ENCODE measurements around the gene ATG16L2.

Gene ATG16L2

GRCh38 chr11:72821920-72822799 lies 7.9 kb downstream of the ATG16L2 start:
- Histone ChIP-seq H2BK12ac (ENCODE audit: low read length in 2 of 2) (peak overlapping the region in 1 of 2 experiments; percentile 10), H3K27me3 (ENCODE audit: control insufficient read depth in 1 of 2, insufficient read depth in 1 of 2, low read length in 2 of 2) (no peaks in the 10 kb centered on the region), H4K8ac (ENCODE audit: low read length) (peak overlapping the region; percentile 85), H4K91ac (ENCODE audit: low read length) (peak overlapping the region; percentile 46), H2AFZ (ENCODE audit: low read depth, low read length) (peak overlapping the region; percentile 90), H2AK5ac (ENCODE audit: low read length, severe bottlenecking) (no peak overlapping the region), H3K27ac (ENCODE audit: low read length, poor library complexity, severe bottlenecking) (no peak overlapping the region), H3K9ac (ENCODE audit: low read length) (peak overlapping the region; percentile 82), H2BK15ac (ENCODE audit: low read depth, poor library complexity, severe bottlenecking) (peak overlapping the region; percentile 85), H3K4me2 (ENCODE audit: low read length, poor library complexity, severe bottlenecking) (peak overlapping the region; percentile 99), H3K79me1 (replicated peaks; ENCODE audit: low read length, poor library complexity, severe bottlenecking) (no peaks in the 10 kb centered on the region), H3K4me3 (ENCODE audit: insufficient read depth in 1 of 2, low read depth in 1 of 2, low read length in 2 of 2) (peak overlapping the region; percentile 58 to 83), H3K14ac (ENCODE audit: low read length in 2 of 2) (peak overlapping the region in 1 of 2 experiments; percentile 73), H3K23ac (ENCODE audit: low read length in 2 of 2) (peak overlapping the region in 1 of 2 experiments; percentile 26), H3K9me3 (ENCODE audit: control insufficient read depth, low read length) (no peaks in the 10 kb centered on the region), H2BK120ac (ENCODE audit: low read depth, low read length) (no peak overlapping the region), H3K36me3 (ENCODE audit: control insufficient read depth in 1 of 2, insufficient read depth in 2 of 2, low read depth in 1 of 2, low read length in 2 of 2) (peaks cover 16 to 17% of the 10 kb centered on the region in 2 experiments), H3K4me1 (ENCODE audit: control insufficient read depth, insufficient read depth, low read depth, low read length) (peaks cover 29% of the 10 kb centered on the region), H3K18ac (ENCODE audit: low read depth in 1 of 2, low read length in 2 of 2) (peak overlapping the region; percentile 28 to 75), H3K4ac (ENCODE audit: low read depth in 1 of 2, low read length in 2 of 2) (peak overlapping the region in 1 of 2 experiments; percentile 17), H2BK5ac (ENCODE audit: low read depth, low read length, poor library complexity, severe bottlenecking) (no peak overlapping the region)
- 2% methylated on average over 77 of the region's 82 CpGs for WGBS
- peak; percentile 86 for DNase-seq

GRCh38 chr11:72823105-72823804 lies 9.0 kb downstream of the ATG16L2 start:
- H3K14ac ChIP-seq (ENCODE audit: low read length in 2 of 2) = no peak overlapping the region
- H3K18ac ChIP-seq (ENCODE audit: low read depth in 1 of 2, low read length in 2 of 2) = no peak overlapping the region
- H2BK12ac ChIP-seq (ENCODE audit: low read length in 2 of 2) = no peak overlapping the region
- peaks cover 33% of the 10 kb centered on the region for H3K4me1 ChIP-seq (ENCODE audit: control insufficient read depth, insufficient read depth, low read depth, low read length)
- no peaks in the 10 kb centered on the region for H3K27me3 ChIP-seq (ENCODE audit: control insufficient read depth in 1 of 2, insufficient read depth in 1 of 2, low read length in 2 of 2)
- peaks cover 8 to 9% of the 10 kb centered on the region in 2 experiments for H3K36me3 ChIP-seq (ENCODE audit: control insufficient read depth in 1 of 2, insufficient read depth in 2 of 2, low read depth in 1 of 2, low read length in 2 of 2)
- no peak overlapping the region for H3K23ac ChIP-seq (ENCODE audit: low read length in 2 of 2)
- no peak overlapping the region for H3K4me3 ChIP-seq (ENCODE audit: insufficient read depth in 1 of 2, low read depth in 1 of 2, low read length in 2 of 2)
- no peaks in the 10 kb centered on the region for H3K9me3 ChIP-seq (ENCODE audit: control insufficient read depth, low read length)
- H2BK5ac ChIP-seq (ENCODE audit: low read depth, low read length, poor library complexity, severe bottlenecking) = no peak overlapping the region
- no peak overlapping the region for H2BK120ac ChIP-seq (ENCODE audit: low read depth, low read length)
- H2AK5ac ChIP-seq (ENCODE audit: low read length, severe bottlenecking) = no peak overlapping the region
- 93% methylated on average over 9 of the region's 9 CpGs for WGBS
- no peak overlapping the region for H3K27ac ChIP-seq (ENCODE audit: low read length, poor library complexity, severe bottlenecking)
- peak overlapping the region in 1 of 2 experiments; percentile 0 for H3K4ac ChIP-seq (ENCODE audit: low read depth in 1 of 2, low read length in 2 of 2)
- no peak overlapping the region for H2AFZ ChIP-seq (ENCODE audit: low read depth, low read length)
- no peak overlapping the region for H4K8ac ChIP-seq (ENCODE audit: low read length)
- no peak overlapping the region for H4K91ac ChIP-seq (ENCODE audit: low read length)
- no peak overlapping the region for H3K9ac ChIP-seq (ENCODE audit: low read length)
- H3K79me1 ChIP-seq (replicated peaks; ENCODE audit: low read length, poor library complexity, severe bottlenecking) = no peaks in the 10 kb centered on the region
- H2BK15ac ChIP-seq (ENCODE audit: low read depth, poor library complexity, severe bottlenecking) = no peak overlapping the region
- no peak for DNase-seq
- no peak overlapping the region for H3K4me2 ChIP-seq (ENCODE audit: low read length, poor library complexity, severe bottlenecking)

GRCh38 chr11:72824020-72824419 lies 9.8 kb downstream of the ATG16L2 start:
- no peak overlapping the region for H3K9ac ChIP-seq (ENCODE audit: low read length)
- H4K91ac ChIP-seq (ENCODE audit: low read length) = no peak overlapping the region
- no peak for DNase-seq
- H3K27me3 ChIP-seq (ENCODE audit: control insufficient read depth in 1 of 2, insufficient read depth in 1 of 2, low read length in 2 of 2) = no peaks in the 10 kb centered on the region
- no peak overlapping the region for H2BK5ac ChIP-seq (ENCODE audit: low read depth, low read length, poor library complexity, severe bottlenecking)
- no peak overlapping the region for H3K14ac ChIP-seq (ENCODE audit: low read length in 2 of 2)
- no peak overlapping the region for H2BK15ac ChIP-seq (ENCODE audit: low read depth, poor library complexity, severe bottlenecking)
- H3K36me3 ChIP-seq (ENCODE audit: control insufficient read depth in 1 of 2, insufficient read depth in 2 of 2, low read depth in 1 of 2, low read length in 2 of 2) = peaks cover 2 to 14% of the 10 kb centered on the region in 2 experiments
- no peak overlapping the region for H3K27ac ChIP-seq (ENCODE audit: low read length, poor library complexity, severe bottlenecking)
- H2BK12ac ChIP-seq (ENCODE audit: low read length in 2 of 2) = peak overlapping the region in 1 of 2 experiments; percentile 21
- H2AFZ ChIP-seq (ENCODE audit: low read depth, low read length) = no peak overlapping the region
- peaks cover 37% of the 10 kb centered on the region for H3K4me1 ChIP-seq (ENCODE audit: control insufficient read depth, insufficient read depth, low read depth, low read length)
- H3K79me1 ChIP-seq (replicated peaks; ENCODE audit: low read length, poor library complexity, severe bottlenecking) = no peaks in the 10 kb centered on the region
- H3K4me2 ChIP-seq (ENCODE audit: low read length, poor library complexity, severe bottlenecking) = no peak overlapping the region
- H4K8ac ChIP-seq (ENCODE audit: low read length) = no peak overlapping the region
- no peak overlapping the region for H3K18ac ChIP-seq (ENCODE audit: low read depth in 1 of 2, low read length in 2 of 2)
- H2BK120ac ChIP-seq (ENCODE audit: low read depth, low read length) = no peak overlapping the region
- H3K4ac ChIP-seq (ENCODE audit: low read depth in 1 of 2, low read length in 2 of 2) = no peak overlapping the region
- H3K4me3 ChIP-seq (ENCODE audit: insufficient read depth in 1 of 2, low read depth in 1 of 2, low read length in 2 of 2) = no peak overlapping the region
- 91% methylated on average over 7 of the region's 7 CpGs for WGBS
- no peak overlapping the region for H2AK5ac ChIP-seq (ENCODE audit: low read length, severe bottlenecking)
- H3K23ac ChIP-seq (ENCODE audit: low read length in 2 of 2) = peak overlapping the region in 1 of 2 experiments; percentile 46
- H3K9me3 ChIP-seq (ENCODE audit: control insufficient read depth, low read length) = no peaks in the 10 kb centered on the region

All from mesenchymal stem cell (in vitro differentiated cells and primary cell).